Measurements from ENCODE around the gene PATZ1.
"Not testable (repeated sequence)": the region's sequence is repeated elsewhere in the genome, so short reads cannot be mapped to it uniquely, and the experiment has no call there.

PATZ1 gene

DNA sequence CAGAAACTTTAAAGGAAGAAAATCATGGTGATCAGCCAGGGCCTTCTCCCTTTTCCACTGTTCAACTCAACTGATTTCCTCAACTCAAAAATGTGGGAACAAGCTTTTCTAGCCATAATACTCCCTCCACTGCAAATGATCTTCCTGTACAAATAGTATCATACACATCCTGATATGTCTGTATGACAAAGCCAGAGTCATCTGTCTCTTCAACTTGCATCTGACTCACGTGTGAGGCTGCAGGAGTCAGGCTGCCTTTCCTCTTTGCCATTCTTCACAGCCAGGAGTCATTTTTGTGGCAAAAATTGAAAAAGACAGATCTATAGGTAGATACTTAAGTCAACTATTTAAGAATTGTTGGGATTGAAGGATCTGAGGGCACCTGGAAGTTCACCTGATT, 13.3 kb downstream of the PATZ1 start:
- Mint-ChIP-seq H3K27ac (peak overlapping the region; percentile 81), H3K9me3 (ENCODE audit: low read depth) (no peaks in the 10 kb centered on the region), H3K27me3 (no peaks in the 10 kb centered on the region), H3K4me3 (no peak overlapping the region), H3K4me1 (ENCODE audit: low read depth) (peaks cover 52% of the 10 kb centered on the region), H3K36me3 (peaks cover 4% of the 10 kb centered on the region)

DNA sequence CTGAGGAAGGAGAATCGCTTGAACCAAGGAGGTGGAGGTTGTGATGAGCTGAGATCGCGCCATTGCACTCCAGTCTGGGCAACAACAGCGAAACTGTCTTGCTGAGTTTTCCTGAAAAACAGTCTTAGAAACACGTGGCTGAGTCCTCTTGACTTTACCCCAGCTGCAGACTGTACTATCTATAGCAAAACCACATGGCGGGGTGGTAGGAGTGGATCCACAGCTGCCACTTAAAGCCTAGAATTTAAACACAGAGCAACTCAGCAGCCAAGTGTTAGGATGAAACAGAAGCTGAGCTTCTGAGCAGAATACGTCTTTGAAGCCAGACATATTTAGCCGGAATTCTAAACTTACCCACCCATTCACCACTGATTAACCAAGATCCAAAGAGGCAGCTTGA, 14.1 kb downstream of the PATZ1 start:
- H3K4me3 Mint-ChIP-seq: no peak overlapping the region
- H3K27ac Mint-ChIP-seq: peak overlapping the region; percentile 22
- no peaks in the 10 kb centered on the region for H3K27me3 Mint-ChIP-seq
- H3K36me3 Mint-ChIP-seq: peaks cover 4% of the 10 kb centered on the region
- peaks cover 43% of the 10 kb centered on the region for H3K4me1 Mint-ChIP-seq (ENCODE audit: low read depth)
- no peaks in the 10 kb centered on the region for H3K9me3 Mint-ChIP-seq (ENCODE audit: low read depth)

DNA sequence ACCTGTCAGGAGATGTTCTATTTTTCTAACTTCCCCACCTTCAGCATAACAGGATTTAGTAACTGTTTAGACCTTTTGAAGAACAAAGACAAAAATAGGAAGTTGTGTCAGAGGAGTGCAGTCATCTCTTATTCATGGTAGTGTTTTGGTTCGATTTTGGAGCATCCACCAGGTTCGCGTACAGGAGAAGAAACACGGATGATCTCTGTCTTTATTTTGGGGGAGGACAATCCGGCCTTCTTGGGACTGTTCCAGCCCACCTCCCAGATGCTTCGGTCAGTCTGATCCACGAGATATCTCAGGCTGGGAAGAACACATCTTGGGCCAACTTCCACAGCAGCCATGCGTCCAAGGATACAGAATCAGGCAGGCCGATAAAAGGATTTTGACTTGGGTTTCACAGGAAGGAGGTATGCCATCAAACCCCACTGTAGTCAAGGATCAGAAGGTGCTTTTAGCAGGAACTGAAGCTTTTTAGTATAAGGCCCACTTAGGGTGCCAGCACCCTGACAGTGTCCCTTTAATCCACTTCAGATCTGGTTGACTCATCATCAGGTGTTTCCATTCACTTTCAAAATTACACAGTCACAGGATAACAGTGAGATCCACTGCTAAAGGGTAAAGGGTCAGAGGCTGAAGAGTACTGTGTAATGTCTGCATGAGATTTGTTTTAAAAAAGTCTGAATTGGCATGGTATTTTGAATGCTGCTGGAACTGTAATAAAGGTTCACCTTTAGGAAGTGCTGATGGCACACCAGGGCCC, 16.5 kb downstream of the PATZ1 start:
- H3K9me3 Mint-ChIP-seq (ENCODE audit: low read depth): no peaks in the 10 kb centered on the region
- H3K4me3 Mint-ChIP-seq: peak overlapping the region; percentile 53
- peaks cover 4% of the 10 kb centered on the region for H3K36me3 Mint-ChIP-seq
- no peaks in the 10 kb centered on the region for H3K27me3 Mint-ChIP-seq
- H3K4me1 Mint-ChIP-seq (ENCODE audit: low read depth): peaks cover 33% of the 10 kb centered on the region
- peak overlapping the region; percentile 90 for H3K27ac Mint-ChIP-seq

DNA sequence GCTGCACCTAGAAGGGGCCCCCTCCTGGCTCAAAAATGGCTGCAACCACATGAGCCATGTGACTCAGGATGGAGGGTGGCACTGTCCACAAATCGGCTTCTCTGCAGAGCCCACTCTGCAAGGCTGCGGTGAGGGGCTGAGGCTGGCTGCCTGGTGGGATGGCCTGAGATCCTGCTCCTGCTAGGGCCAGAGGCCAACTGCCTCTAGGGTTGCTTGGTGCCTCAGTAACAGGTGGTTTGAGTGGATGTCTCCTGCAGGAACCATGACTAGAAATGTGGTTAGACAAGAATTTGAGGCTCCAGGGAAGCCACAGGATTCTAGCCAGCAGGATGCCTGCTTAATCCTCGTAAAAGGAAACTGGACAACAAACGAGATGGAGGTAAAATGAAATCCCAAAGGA, 17.1 kb downstream of the PATZ1 start:
- Mint-ChIP-seq H3K36me3 (peaks cover 4% of the 10 kb centered on the region), H3K9me3 (ENCODE audit: low read depth) (no peaks in the 10 kb centered on the region), H3K27ac (peak overlapping the region; percentile 90), H3K27me3 (no peaks in the 10 kb centered on the region), H3K4me3 (no peak overlapping the region), H3K4me1 (ENCODE audit: low read depth) (peaks cover 31% of the 10 kb centered on the region)

DNA sequence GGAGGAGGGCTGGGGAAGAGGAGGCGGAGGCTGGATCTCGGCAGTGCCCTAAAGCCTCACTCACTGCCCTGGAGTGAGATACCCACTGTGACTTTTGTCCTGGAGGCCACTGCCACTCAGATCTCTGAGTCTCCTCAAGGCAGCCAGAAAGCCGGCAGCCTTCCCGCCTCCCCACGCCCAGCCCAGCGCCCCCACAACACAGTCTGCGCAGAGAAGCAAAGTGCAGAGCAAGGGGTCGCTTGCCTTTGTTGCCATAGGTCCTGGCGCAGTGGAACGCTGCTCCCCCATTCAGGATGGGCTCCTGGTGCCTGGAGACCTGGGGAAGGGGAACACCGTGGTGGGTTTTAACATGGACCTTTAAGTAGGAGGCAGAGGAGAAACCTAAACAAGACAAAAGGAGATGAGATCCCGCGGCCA, 17.6 kb downstream of the PATZ1 start:
- no peak overlapping the region for H3K4me3 Mint-ChIP-seq
- no peaks in the 10 kb centered on the region for H3K27me3 Mint-ChIP-seq
- H3K27ac Mint-ChIP-seq: no peak overlapping the region
- peaks cover 32% of the 10 kb centered on the region for H3K4me1 Mint-ChIP-seq (ENCODE audit: low read depth)
- H3K9me3 Mint-ChIP-seq (ENCODE audit: low read depth): no peaks in the 10 kb centered on the region
- H3K36me3 Mint-ChIP-seq: peaks cover 5% of the 10 kb centered on the region

DNA sequence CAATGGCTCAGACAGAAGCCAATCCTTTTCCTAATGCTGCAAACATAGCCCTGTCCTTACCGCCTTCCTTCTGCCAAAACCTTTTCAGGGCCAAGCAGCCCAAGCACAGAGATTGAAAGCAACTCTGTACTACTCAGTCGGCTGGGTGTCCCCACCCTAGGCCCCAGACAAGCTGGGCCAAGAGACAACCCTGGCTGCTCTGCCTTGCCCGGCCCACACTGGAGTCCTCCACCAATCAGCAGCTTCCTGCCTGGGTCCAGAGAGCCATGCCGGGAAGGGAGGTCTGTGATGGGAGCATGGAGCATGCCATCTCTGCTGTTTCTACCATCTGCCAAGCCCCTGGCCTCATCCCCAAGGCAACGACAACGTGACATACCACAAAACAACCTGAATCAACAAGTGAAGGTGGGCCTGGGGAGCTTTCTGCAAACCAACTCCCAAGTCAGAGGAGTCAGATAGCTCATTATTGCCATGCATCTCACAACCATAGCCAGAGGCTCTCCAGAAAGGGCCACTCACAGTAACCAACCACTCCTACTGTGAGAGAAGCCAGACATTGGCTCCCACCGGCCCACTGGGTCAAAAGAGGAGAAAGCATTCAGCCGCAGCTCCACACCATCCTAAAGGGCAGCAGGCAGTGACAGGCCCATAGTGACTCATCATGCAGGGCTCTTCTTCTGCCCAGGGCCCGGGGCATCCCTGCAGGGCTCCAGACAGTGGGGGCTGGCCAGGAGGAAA, 18.2 kb downstream of the PATZ1 start:
- H3K4me3 Mint-ChIP-seq: no peak overlapping the region
- no peaks in the 10 kb centered on the region for H3K27me3 Mint-ChIP-seq
- peaks cover 5% of the 10 kb centered on the region for H3K36me3 Mint-ChIP-seq
- no peaks in the 10 kb centered on the region for H3K9me3 Mint-ChIP-seq (ENCODE audit: low read depth)
- peaks cover 32% of the 10 kb centered on the region for H3K4me1 Mint-ChIP-seq (ENCODE audit: low read depth)
- peak overlapping the region; percentile 34 for H3K27ac Mint-ChIP-seq

- Mint-ChIP-seq H3K9me3 (ENCODE audit: low read depth) (no peaks in the 10 kb centered on the region), H3K4me1 (ENCODE audit: low read depth) (peaks cover 31% of the 10 kb centered on the region), H3K36me3 (peaks cover 2% of the 10 kb centered on the region), H3K27me3 (no peaks in the 10 kb centered on the region), H3K27ac (peak overlapping the region; percentile 46), H3K4me3 (no peak overlapping the region)
Measured at GRCh38 chr22:31326877-31327276, 19.3 kb downstream of the PATZ1 start.

- Mint-ChIP-seq H3K36me3 (peaks cover 5% of the 10 kb centered on the region), H3K27ac (peak overlapping the region; percentile 58), H3K27me3 (no peaks in the 10 kb centered on the region), H3K4me3 (no peak overlapping the region), H3K9me3 (ENCODE audit: low read depth) (no peaks in the 10 kb centered on the region), H3K4me1 (ENCODE audit: low read depth) (peaks cover 10% of the 10 kb centered on the region)
Measured at GRCh38 chr22:31323578-31324550, 22.3 kb downstream of the PATZ1 start.

- Mint-ChIP-seq H3K27ac (peak overlapping the region; percentile 61), H3K4me1 (ENCODE audit: low read depth) (peaks cover 9% of the 10 kb centered on the region), H3K4me3 (no peak overlapping the region), H3K9me3 (ENCODE audit: low read depth) (no peaks in the 10 kb centered on the region), H3K27me3 (no peaks in the 10 kb centered on the region), H3K36me3 (peaks cover 9% of the 10 kb centered on the region)
Measured at GRCh38 chr22:31321421-31321820, 24.7 kb downstream of the PATZ1 start.

DNA sequence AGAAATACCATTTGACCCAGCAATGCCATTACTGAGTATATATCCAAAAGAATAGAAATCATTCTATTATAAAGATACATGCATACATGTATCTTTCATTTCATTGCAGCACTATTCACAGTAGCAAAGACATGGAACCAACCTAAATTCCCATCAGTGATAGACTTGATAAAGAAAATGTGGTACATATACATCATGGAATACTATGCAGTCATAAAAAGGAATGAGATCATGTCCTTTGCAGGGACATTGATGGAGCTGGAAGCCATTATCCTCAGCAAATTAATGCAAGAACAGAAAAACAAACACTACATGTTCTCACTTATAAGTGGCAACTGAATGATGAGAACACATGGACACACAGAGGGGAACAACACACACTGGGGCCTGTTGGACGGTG, 31.9 kb downstream of the PATZ1 start:
- not testable (repeated sequence) for H3K9me3 Mint-ChIP-seq (ENCODE audit: low read depth); H3K27me3 Mint-ChIP-seq; H3K4me3 Mint-ChIP-seq; H3K27ac Mint-ChIP-seq
- peaks cover 20% of the 10 kb centered on the region for H3K36me3 Mint-ChIP-seq
- H3K4me1 Mint-ChIP-seq (ENCODE audit: low read depth): peaks cover 14% of the 10 kb centered on the region

DNA sequence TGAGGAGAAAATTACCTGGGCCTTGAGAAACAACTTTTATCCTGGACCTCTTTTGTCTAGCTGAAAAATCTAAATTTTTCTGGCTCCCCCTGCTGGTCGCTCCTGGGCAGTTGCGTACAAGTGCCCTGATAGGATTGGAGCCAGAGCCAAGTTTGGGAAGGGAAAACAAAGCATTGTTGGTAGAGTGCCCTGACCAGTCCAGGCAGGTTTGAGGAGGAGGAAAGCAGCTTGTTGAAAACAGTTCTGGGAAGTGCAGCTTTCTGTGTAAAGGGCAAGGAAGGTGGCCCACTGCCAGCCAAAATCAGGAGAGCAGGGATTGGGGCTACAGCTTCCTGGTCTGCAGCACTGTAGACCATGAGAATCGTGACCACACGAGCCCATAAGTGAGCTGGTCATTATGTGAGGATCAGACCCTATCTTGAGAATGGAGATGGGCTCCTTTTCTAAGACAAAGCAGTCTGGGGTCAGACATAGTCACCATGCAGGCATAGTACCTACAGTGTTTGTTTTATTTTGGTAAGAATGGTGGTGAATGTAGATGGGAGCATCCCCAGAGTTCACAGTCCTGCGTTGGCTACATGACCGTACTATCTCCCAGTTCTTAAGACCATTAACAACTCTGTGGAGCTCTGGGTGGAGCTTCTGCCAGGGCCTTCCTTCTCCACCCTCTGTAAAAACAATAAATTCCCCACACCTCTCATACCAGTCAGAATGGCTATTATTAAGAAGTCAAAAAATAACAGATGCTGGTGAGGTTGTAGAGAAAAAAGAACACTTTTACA, 32.6 kb downstream of the PATZ1 start:
- Mint-ChIP-seq H3K4me1 (ENCODE audit: low read depth) (peaks cover 17% of the 10 kb centered on the region), H3K4me3 (no peak overlapping the region), H3K9me3 (ENCODE audit: low read depth) (peaks cover 4% of the 10 kb centered on the region), H3K27me3 (no peaks in the 10 kb centered on the region), H3K27ac (peak overlapping the region; percentile 66), H3K36me3 (peaks cover 20% of the 10 kb centered on the region)

- no peaks in the 10 kb centered on the region for H3K27me3 Mint-ChIP-seq
- peak overlapping the region; percentile 76 for H3K27ac Mint-ChIP-seq
- H3K4me1 Mint-ChIP-seq (ENCODE audit: low read depth): peaks cover 45% of the 10 kb centered on the region
- peak overlapping the region; percentile 36 for H3K4me3 Mint-ChIP-seq
- peaks cover 3% of the 10 kb centered on the region for H3K36me3 Mint-ChIP-seq
- no peaks in the 10 kb centered on the region for H3K9me3 Mint-ChIP-seq (ENCODE audit: low read depth)
Measured at GRCh38 chr22:31308181-31308580, 38.0 kb downstream of the PATZ1 start.

- H3K27ac Mint-ChIP-seq: no peak overlapping the region
- no peaks in the 10 kb centered on the region for H3K9me3 Mint-ChIP-seq (ENCODE audit: low read depth)
- peaks cover 2% of the 10 kb centered on the region for H3K36me3 Mint-ChIP-seq
- peaks cover 62% of the 10 kb centered on the region for H3K4me1 Mint-ChIP-seq (ENCODE audit: low read depth)
- H3K4me3 Mint-ChIP-seq: no peak overlapping the region
- no peaks in the 10 kb centered on the region for H3K27me3 Mint-ChIP-seq
Measured at GRCh38 chr22:31305194-31305593, 41.0 kb downstream of the PATZ1 start.

DNA sequence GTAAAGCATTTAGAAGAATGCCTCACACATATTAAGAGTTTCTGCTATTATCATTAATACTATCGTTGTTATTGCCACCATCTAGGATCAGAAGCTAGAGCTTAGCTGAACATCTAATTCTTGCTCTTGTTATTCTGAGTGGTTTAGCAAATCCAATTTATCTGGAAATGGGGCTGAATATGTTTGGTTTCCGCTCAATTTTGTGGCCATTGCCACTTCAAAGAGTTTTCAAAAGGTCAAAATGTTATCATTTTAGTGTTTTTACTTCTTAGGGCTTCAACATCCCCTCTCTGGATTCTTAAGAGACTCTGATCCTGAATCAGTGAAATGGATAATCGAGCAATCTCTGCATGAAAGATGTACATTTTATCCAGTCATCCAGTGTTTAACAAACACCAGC, 43.6 kb downstream of the PATZ1 start:
- H3K27ac Mint-ChIP-seq: no peak overlapping the region
- H3K4me1 Mint-ChIP-seq (ENCODE audit: low read depth): peaks cover 62% of the 10 kb centered on the region
- H3K36me3 Mint-ChIP-seq: peaks cover 2% of the 10 kb centered on the region
- H3K9me3 Mint-ChIP-seq (ENCODE audit: low read depth): no peaks in the 10 kb centered on the region
- no peaks in the 10 kb centered on the region for H3K27me3 Mint-ChIP-seq
- H3K4me3 Mint-ChIP-seq: no peak overlapping the region

Measured in activated naive CD8-positive, alpha-beta T cell (primary cell).